OCI-LY3 (cell line): ENCODE results near the gene MAB21L3.

Experiments used
- CTCF ChIP-seq: fragments of 200-600, 300-600 bp; sonication (generic); IDR thresholded peaks from 2 replicates; pipeline ENCODE4 v1.5.1; 2014; ENCODE audit warnings: antibody characterized with exemption, low read length, low read depth
- EZH2phosphoT487 ChIP-seq: fragments of 200-600 bp; shearing (Covaris generic); IDR thresholded peaks from 2 replicates; pipeline ENCODE4 v1.6.1; 2018; ENCODE audit warnings: antibody characterized with exemption, mixed run types, low read depth

DNA sequence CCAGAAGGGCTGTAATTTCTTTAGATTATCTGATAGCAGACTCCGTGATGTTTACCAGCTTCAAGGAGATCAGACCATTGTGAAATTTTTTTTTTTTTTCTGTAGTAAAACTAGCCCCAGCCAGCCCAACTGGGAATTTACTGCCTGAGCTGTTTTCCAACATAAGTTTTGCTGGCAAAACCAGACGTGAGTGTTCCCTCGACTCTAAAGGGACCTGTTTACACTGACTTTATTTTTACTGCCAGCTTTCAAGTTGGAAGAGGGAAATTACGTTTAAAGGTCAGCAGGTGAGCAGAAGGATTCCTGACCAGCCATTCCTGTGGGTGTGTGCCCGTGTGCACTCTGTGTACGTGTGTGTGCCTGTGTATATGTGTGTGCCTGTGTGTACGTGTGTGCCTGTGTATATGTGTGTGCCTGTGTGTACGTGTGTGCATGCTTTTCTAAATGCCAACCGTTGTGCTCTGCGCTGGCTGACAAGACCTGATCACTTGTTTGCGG, 374 bp downstream of the MAB21L3 start:
- TF ChIP-seq CTCF, result no peak
- no peak for TF ChIP-seq EZH2phosphoT487
